ENCODE data around the gene AKR1C2. TPM values are rescaled to one million over a fixed set of nuclear protein-coding genes. Genes with fewer than 3 reads are reported as not detected.
"Not testable (repeated sequence)": the region's sequence is repeated elsewhere in the genome, so short reads cannot be mapped to it uniquely, and the experiment has no call there.

The AKR1C2 gene
- total RNA-seq, 1 donor from 2014 or later = 87.5 TPM

DNA sequence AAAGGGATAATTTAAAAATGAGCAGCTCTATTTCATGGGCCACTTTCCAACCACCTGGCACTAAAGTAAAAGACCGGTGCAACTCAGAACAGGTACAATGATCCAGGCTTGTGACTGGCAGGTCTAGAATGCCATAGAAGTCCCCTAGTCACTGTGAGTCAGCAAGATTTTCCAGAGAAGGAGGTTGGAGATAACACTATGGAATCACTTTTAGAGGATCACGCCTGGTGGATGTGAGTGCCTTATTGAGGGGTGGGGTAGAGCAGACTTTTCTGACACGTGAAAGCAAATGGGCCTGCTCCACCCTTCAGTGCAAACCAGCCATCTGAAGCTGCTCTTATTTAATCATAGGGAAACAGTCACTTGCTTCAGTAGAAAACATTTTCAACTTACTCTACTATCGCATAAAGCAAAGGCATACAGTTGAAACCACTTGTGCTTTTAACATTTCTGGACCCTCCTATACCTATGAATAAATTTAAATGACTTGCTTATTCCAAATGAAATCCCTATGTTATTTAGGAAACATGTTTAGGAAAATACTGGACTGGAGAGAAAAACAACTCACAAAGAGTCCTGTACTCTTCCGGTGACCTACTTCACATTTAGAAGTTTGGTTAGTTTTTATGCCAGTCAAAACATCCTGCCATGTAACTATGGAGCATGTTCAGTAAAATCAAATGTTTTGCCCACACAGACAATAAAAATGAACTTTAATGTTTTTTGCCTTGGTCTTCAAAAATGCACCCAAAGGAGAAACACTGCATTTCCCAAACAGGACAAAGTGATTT, 61.9 kb downstream of the AKR1C2 start:
- no peaks in the 10 kb centered on the region for H3K36me3 Mint-ChIP-seq
- TF ChIP-seq, protein P1, sequence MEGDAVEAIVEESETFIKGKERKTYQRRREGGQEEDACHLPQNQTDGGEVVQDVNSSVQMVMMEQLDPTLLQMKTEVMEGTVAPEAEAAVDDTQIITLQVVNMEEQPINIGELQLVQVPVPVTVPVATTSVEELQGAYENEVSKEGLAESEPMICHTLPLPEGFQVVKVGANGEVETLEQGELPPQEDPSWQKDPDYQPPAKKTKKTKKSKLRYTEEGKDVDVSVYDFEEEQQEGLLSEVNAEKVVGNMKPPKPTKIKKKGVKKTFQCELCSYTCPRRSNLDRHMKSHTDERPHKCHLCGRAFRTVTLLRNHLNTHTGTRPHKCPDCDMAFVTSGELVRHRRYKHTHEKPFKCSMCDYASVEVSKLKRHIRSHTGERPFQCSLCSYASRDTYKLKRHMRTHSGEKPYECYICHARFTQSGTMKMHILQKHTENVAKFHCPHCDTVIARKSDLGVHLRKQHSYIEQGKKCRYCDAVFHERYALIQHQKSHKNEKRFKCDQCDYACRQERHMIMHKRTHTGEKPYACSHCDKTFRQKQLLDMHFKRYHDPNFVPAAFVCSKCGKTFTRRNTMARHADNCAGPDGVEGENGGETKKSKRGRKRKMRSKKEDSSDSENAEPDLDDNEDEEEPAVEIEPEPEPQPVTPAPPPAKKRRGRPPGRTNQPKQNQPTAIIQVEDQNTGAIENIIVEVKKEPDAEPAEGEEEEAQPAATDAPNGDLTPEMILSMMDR (conservative IDR thresholded peaks at IDR 0.05) = no peak
- no peak overlapping the region for H3K4me3 Mint-ChIP-seq
- H3K27ac Mint-ChIP-seq = peak overlapping the region; percentile 87
- no peak for DNase-seq (ENCODE audit: extremely low spot score, unreplicated experiment)
- peaks cover 3% of the 10 kb centered on the region for H3K27me3 Mint-ChIP-seq
- H3K9me3 Mint-ChIP-seq = no peaks in the 10 kb centered on the region
- H3K4me1 Mint-ChIP-seq (ENCODE audit: unreplicated experiment) = no peaks in the 10 kb centered on the region

DNA sequence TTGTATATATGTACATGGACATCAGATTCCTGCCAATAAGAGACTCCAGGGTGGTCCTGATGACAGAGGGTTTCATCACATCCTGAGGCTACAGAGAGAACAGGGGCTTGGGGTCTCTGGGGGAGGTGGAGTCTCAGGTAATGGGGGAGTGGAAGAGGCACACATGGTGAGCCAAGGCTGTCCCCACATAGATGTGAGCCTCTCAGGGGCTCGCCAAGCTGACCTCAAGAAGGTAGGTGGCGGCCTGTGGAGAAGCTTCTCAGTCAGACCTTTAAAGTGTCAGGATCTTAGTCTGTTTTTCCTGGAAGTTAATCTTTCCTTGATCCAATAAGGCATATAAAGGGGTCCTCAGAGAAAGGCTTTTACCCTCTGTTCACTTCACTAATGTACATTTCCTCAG, 62.7 kb downstream of the AKR1C2 start:
- H3K27me3 Mint-ChIP-seq; H3K36me3 Mint-ChIP-seq; DNase-seq (ENCODE audit: extremely low spot score, unreplicated experiment); H3K4me1 Mint-ChIP-seq (ENCODE audit: unreplicated experiment); H3K4me3 Mint-ChIP-seq; H3K27ac Mint-ChIP-seq; H3K9me3 Mint-ChIP-seq: not testable (repeated sequence)

DNA sequence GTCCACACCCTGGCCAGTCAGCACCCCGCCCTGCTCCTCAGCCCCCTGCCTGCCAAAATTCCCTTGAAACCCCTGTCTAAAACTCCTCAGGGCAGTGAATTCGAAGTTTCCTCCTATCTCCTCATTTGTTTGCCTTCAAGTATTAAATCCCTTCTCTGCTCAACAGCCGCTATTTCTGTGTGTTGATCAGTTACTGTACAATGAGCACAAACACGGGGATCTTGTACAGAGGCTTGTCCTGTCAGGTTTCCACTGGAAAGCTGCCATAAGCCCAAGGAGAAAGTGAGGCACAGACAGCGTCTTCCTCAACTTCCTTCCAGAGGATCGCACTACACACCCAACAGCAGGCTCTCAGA, 63.6 kb downstream of the AKR1C2 start:
- not testable (repeated sequence) for H3K9me3 Mint-ChIP-seq; H3K4me3 Mint-ChIP-seq; DNase-seq (ENCODE audit: extremely low spot score, unreplicated experiment); H3K36me3 Mint-ChIP-seq; H3K27me3 Mint-ChIP-seq; H3K4me1 Mint-ChIP-seq (ENCODE audit: unreplicated experiment)
- H3K27ac Mint-ChIP-seq = peak overlapping the region; percentile 70

DNA sequence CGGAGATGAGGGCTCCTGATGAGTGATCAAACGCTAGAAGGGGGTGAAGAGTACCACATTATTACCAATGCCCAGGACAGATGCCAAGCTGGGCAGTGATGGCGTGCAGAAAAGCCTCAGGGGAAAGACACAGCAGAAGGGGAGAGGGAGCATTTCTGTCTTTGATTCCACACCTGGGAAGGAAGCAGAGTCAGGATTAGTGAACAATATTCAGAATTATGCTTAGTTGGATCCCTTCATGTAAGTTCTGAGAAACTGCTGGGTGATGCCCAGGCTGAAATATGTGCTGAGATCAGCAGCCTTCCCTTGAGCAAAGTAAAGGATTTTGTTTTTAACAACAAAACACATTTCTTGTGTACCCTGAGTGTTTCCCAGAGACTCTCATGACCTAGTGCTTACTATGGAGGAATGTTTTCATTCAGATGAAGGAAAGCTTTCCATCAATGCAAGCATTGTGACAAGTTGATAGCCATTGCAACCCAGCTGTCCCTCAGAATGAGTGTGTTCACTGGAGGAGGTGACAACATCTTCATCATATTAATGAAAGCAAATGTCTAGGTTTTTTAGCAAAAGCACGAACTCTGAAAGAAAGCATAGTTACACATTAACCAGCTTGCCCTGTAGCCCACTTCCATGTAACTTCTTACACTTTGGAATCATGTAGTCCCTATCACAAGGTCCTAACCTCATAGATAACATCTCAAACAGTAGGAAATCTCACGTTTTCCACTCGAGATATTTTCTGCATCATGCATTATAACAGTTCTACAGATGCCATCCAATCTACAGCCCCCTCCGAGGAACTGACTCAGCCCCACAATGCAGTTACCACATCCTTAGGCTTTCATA, 64.2 kb downstream of the AKR1C2 start:
- no peak overlapping the region for H3K4me3 Mint-ChIP-seq
- H3K9me3 Mint-ChIP-seq = no peaks in the 10 kb centered on the region
- no peaks in the 10 kb centered on the region for H3K36me3 Mint-ChIP-seq
- H3K27me3 Mint-ChIP-seq = peaks cover 3% of the 10 kb centered on the region
- TF ChIP-seq, protein P1 (conservative IDR thresholded peaks at IDR 0.05) = no peak
- no peak for DNase-seq (ENCODE audit: extremely low spot score, unreplicated experiment)
- peak overlapping the region; percentile 70 for H3K27ac Mint-ChIP-seq
- H3K4me1 Mint-ChIP-seq (ENCODE audit: unreplicated experiment) = no peaks in the 10 kb centered on the region

Other genes with a start within 250 kb of the AKR1C2 start
- gene AKR1E2, start 177.7 kb downstream of the AKR1C2 start, total RNA-seq (ENCODE audit: low replicate concordance) = 4.7 and 6.6 TPM in 2 replicates
- 14.5 and 18.6 TPM in 2 replicates for gene AKR1C1, start 40.4 kb downstream of the AKR1C2 start, total RNA-seq (ENCODE audit: low replicate concordance)
- gene AKR1C3, start 90.6 kb upstream of the AKR1C2 start, total RNA-seq (ENCODE audit: low replicate concordance) = 9.5 and 14.6 TPM in 2 replicates
- gene AKR1C8, start 181.3 kb upstream of the AKR1C2 start, total RNA-seq (ENCODE audit: low replicate concordance) = 0.89 and 1.00 TPM in 2 replicates
- gene AKR1C4, start 193.0 kb upstream of the AKR1C2 start, total RNA-seq (ENCODE audit: low replicate concordance) = 0.34 and 2.0 TPM in 2 replicates

Measured in type B pancreatic cell (in vitro differentiated cells).